Right kidney (tissue), 1 donor: ENCODE measurements around the gene ATXN10.
"Not testable (repeated sequence)": the region's sequence is repeated elsewhere in the genome, so short reads cannot be mapped to it uniquely, and the experiment has no call there.

Experiments used
- DNase-seq: peaks from one replicate; pipeline ENCODE4 v3.0.0-alpha.2; 2016

The ATXN10 gene

DNA sequence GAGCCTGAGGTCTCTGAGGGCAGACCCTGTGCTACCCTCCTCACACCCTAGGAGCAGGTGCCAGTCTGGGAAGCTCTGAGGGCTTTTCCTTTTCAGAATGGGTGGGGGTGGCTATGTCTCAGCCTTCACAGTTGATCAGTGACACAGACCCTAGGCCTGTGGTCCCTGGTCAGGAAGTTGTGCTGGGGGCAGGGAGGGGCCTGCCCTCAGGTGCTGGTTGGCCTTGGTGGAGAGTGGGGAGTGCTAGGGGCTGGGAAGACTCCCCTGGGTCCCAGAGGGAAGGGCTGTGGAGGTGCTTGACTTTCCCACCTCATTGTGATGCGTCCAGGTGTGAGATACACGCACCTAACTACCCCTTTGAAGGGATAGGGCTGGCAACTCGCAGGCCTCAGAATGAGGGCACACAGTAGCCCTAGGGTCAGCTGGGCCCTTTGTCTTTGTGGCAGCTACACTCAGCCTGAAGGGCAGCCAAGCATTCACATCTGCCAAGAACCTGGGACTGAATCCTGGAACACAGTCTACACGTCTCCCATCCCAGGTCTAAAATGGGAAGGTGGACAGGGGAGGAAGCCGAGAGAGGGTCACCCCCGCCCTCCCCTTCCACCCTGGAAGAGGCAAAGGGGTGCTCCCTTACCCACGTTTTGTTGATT lies 31.2 kb upstream of the ATXN10 start:
- DNase-seq = no peak

GRCh38 chr22:45640941-45641621 lies 30.6 kb upstream of the ATXN10 start:
- no peak for DNase-seq

DNA sequence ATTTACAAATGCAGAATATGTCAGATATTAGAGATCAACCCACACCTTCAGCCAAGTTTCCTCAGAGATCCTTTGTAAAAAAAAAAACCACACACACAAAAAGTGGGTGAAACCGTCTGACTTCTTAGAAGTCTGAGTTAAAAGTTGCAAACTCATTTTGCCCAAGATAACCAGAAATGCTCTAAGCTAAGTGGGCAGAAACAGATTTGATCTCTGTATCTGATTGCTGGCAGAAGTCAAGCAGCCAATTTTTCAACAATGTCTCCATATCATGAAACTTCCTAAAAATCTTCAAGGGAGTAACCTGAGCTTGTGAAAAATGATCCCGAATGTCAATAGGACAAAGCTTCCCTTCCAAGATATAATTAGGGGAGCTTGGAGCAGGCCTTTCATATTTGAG lies 28.6 kb upstream of the ATXN10 start:
- no peak for DNase-seq

DNA sequence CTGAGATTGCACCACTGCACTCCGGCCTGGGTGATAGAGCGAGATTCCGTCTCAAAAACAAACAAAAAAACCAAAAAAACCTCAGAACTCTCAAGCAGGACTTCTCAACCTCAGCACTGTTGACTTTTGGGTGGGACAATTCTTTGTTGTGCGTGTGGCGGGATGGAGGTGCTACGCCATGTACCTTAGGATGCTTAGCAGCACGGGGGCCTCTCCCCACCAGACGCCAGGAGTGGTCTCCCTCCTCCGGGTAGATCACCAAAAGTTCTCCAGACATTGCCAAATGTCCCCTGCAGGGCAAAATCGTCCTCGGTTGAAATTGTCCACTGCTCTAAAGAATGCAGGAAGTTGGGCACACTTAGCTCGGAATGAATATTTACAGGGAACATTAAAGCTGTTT lies 26.9 kb upstream of the ATXN10 start:
- no peak for DNase-seq

DNA sequence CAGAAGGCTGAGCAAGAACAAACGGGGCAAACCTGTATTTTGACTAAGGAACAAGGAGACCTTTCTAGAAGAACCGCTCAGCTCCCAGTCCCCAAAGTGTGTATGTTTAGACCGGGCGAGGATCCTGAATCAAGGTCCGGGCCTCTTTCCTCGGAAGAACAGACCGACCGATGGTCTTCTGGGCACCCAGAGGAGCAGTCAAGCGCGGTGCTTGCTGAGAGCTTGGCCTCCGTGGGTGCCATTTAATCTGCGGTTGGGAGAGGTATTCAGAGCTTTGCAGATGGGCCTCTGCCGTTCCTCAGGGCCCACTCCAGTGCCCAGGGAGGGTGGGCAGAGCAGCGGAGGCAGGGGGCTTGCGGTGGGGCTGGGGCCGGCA lies 26.5 kb upstream of the ATXN10 start:
- no peak for DNase-seq

GRCh38 chr22:45645526-45646414 lies 25.9 kb upstream of the ATXN10 start:
- DNase-seq = peak; percentile 80

- DNase-seq = no peak
Observed at GRCh38 chr22:45647532-45648225, 24.0 kb upstream of the ATXN10 start.

GRCh38 chr22:45648301-45649117 lies 23.1 kb upstream of the ATXN10 start:
- DNase-seq = no peak

GRCh38 chr22:45649809-45650208 lies 21.8 kb upstream of the ATXN10 start:
- DNase-seq = no peak

DNA sequence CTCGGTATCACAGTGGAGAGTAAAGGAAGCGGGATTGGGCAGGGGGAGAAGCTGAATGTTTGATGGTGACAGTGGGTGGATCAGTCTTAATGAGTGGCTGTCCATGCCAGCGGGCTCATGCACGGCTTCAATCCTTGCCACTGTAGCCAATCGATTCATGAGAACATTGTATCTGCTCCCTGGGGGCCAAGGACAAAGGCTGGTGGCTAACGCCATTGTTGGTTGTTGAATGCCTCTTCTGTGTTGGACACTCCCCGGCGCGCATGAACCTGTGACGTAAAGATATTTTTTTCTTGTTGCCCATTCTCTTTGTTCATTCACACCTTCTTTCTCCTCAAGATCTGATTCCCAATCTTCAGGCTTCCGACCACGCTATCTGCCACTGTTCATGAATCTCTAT lies 20.9 kb upstream of the ATXN10 start:
- no peak for DNase-seq

GRCh38 chr22:45651931-45652528 lies 19.6 kb upstream of the ATXN10 start:
- no peak for DNase-seq

- no peak for DNase-seq
Observed at GRCh38 chr22:45656577-45656976, 15.1 kb upstream of the ATXN10 start.

DNA sequence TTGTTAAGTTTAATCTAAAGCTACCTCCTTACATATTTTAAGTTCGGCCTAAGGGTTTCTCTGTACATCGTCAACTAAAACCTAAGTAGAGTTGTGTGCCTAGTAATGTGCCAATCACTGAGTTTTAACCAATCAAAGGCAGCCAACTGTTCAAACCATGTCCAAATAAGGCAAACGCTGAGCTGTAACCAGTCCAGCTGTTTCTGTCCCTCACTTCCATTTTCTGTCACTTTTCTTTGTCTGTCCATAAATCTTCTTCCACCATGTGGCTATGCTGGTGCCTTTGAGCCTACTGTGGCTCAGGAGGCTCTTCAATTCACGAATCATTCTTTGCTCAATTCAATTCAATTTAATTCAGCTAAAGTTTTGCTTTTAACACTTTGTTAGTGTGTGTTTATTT lies 13.9 kb upstream of the ATXN10 start:
- no peak for DNase-seq

DNA sequence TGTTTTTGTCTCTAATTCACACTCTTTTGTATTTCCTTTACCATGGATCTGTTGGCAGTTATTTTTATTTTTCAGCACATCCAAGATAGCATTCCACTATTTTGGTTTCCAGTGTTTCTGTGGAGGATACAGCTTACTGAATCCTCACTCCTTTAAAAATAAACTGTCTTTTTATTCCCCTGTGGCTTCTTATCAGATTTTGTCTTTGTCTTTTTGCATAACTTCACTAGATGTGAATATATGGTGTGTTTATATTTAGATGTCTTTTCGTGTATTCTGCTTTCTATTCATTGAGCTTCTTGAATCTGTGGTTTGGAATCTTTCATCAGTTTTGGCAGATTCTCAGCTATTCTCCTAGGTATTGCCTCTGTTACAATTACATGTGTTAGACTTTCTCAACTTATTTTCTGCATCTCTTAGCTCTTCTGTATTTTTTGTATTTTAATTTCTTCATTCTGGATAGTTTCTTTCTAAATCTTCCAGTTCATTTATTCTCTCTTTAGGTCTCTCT lies 7.4 kb upstream of the ATXN10 start:
- DNase-seq = no peak

- DNase-seq = no peak
Observed at GRCh38 chr22:45667486-45667885, 4.1 kb upstream of the ATXN10 start.

DNA sequence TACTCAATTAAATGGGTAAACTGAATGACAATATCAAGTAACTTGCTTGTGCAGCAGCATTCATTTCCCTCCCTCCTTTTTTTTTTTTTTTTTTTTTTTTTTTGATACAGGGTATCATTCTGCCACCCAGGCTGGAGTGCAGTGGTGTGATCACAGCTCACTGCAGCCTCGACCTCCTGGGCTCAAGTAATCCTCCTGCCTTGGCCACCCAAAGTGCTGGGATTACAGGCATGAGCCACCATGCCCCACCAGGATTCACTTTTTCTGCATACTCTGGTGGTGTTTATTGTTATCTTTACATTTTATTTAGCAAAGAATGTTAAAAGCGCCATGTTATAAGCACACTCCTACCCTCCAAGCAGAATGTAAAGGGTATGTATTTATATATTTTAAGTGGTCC lies 1.3 kb upstream of the ATXN10 start:
- DNase-seq = not testable (repeated sequence)

DNA sequence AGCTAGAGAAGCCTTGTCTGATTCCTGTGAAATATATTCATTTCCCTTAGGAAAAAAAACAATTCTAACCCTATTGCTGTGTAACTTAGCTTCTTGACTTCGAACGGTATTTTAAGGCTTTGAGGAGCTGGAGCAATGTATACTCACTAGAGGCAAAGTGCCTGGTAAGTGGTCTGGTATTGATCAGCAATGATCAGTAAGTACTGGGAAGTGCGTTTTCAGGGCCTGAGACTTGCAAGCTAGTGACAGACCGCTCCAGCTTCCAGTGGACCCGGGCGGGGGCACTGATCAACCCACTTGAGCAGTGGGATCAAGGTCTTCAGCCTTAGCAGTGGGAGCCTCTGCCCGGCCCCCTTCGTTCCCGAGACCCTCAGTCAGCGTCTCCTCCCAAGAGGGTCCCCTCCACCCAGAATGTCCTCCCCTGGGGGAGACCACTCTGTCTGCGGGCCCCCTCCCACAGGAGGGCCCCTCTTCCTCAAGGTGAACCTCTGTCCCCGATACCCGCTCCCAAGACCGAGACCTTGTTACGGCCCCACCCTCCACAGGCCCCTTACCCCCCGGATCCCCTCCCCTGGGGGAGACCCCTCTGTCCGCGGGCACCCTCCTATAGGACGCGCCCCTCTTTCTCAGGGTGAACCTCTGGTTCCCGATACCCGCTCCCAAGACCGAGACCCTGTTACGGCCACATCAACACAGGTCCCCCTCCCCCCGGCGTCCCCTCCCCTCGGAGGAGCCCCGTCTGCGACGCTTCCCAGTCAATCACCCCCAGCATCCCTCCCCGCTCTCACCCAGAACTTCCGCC lies 452 bp upstream of the ATXN10 start:
- DNase-seq = peak; percentile 45

- DNase-seq = no peak
Observed at GRCh38 chr22:45672564-45673481, 1.2 kb downstream of the ATXN10 start.
